HEK293 (cell line): ENCODE data around the gene MPHOSPH9.

Experiments
- CTCF ChIA-PET: fragments of 350-600 bp; formaldehyde crosslinking; extraction: SDS; loops from one replicate; lab custom pipeline; 2021; ENCODE audit warnings: antibody characterized with exemption; lab: Yijun Ruan, JAX
- POLR2A ChIA-PET: fragments of 300-600 bp; formaldehyde crosslinking; extraction: SDS; loops from one replicate; lab custom pipeline; 2020; ENCODE audit warnings: antibody characterized with exemption, inconsistent platforms; lab: Yijun Ruan, JAX
- H3K27ac ChIP-seq: fragments of 200-500 bp; sonication (Bioruptor generic); 2 replicates; pipeline ENCODE4 v1.5.1; 2014; ENCODE audit warnings: low read depth, low read length, control low read depth, inconsistent platforms; ENCODE audit errors: extremely low read depth
- H3K36me3 ChIP-seq, 2 experiments: fragments of 200-500 bp in 1 of 2; sonication (Bioruptor generic) in 1 of 2; 1 replicate in 1 of 2; 2 replicates in 1 of 2; pipeline ENCODE4 v1.5.1; 2014 to 2017; ENCODE audit warnings: inconsistent platforms in 2 of 2, low read length in 2 of 2; ENCODE audit not compliant: control insufficient read depth in 2 of 2, insufficient read depth in 1 of 2
- H3K4me1 ChIP-seq: fragments of 200-500 bp; sonication (Bioruptor generic); 2 replicates; pipeline ENCODE4 v1.5.1; 2014; ENCODE audit warnings: mild to moderate bottlenecking, low read length, inconsistent platforms; ENCODE audit not compliant: control insufficient read depth, insufficient read depth
- H3K4me3 ChIP-seq: 2 replicates; pipeline ENCODE4 v1.5.1; 2011; ENCODE audit warnings: low read depth, mild to moderate bottlenecking, control low read depth, low read length, moderate library complexity
- H3K9me3 ChIP-seq: fragments of 200-500 bp; sonication (Bioruptor generic); 2 replicates; pipeline ENCODE4 v1.5.1; 2014; ENCODE audit warnings: low read depth, low read length, inconsistent platforms; ENCODE audit not compliant: control insufficient read depth, insufficient read depth
- EGR2 ChIP-seq: fragments of 450-650 bp; formaldehyde crosslinking; IDR thresholded peaks from 2 replicates; pipeline ENCODE4 v1.5.1; 2016; ENCODE audit warnings: low read depth, missing biosample characterization, missing genetic modification characterization
- HOXA7 ChIP-seq: sonication (generic); formaldehyde crosslinking; IDR thresholded peaks from 2 replicates; pipeline ENCODE4 v1.8.1; 2022; ENCODE audit warnings: missing genetic modification reagents, borderline replicate concordance
- KLF8 ChIP-seq: fragments of 450-650 bp; formaldehyde crosslinking; IDR thresholded peaks from 2 replicates; pipeline ENCODE4 v1.5.1; 2016; ENCODE audit warnings: missing biosample characterization, missing genetic modification characterization
- RBAK ChIP-seq: fragments of 450-650 bp; formaldehyde crosslinking; IDR thresholded peaks from 2 replicates; pipeline ENCODE4 v1.5.1; 2016; ENCODE audit warnings: missing biosample characterization, missing genetic modification characterization
- ZBTB17 ChIP-seq: fragments of 450-650 bp; formaldehyde crosslinking; IDR thresholded peaks from 2 replicates; pipeline ENCODE4 v1.5.1; 2016; ENCODE audit warnings: missing biosample characterization, missing genetic modification characterization
- ZNF16 ChIP-seq: fragments of 450-650 bp; formaldehyde crosslinking; IDR thresholded peaks from 2 replicates; pipeline ENCODE4 v1.5.1; 2016; ENCODE audit warnings: low read depth, missing biosample characterization, missing genetic modification characterization
- ZNF174 ChIP-seq: fragments of 450-650 bp; formaldehyde crosslinking; IDR thresholded peaks from 2 replicates; pipeline ENCODE4 v1.5.0; 2017; ENCODE audit warnings: missing biosample characterization, mild to moderate bottlenecking, missing genetic modification characterization
- ZNF223 ChIP-seq: fragments of 450-650 bp; formaldehyde crosslinking; IDR thresholded peaks from 2 replicates; pipeline ENCODE4 v1.5.1; 2016; ENCODE audit warnings: missing biosample characterization, missing genetic modification characterization
- ZNF239 ChIP-seq: fragments of 450-650 bp; formaldehyde crosslinking; IDR thresholded peaks from 2 replicates; pipeline ENCODE4 v1.5.1; 2016; ENCODE audit warnings: missing biosample characterization, missing genetic modification characterization
- ZNF335 ChIP-seq: fragments of 450-650 bp; formaldehyde crosslinking; conservative IDR thresholded peaks from 2 replicates; pipeline ENCODE4 v1.5.1; 2016; ENCODE audit warnings: missing biosample characterization, missing genetic modification characterization
- ZNF391 ChIP-seq: fragments of 450-650 bp; formaldehyde crosslinking; IDR thresholded peaks from 2 replicates; pipeline ENCODE4 v1.5.1; 2016; ENCODE audit warnings: low read depth, missing biosample characterization, missing genetic modification characterization, borderline replicate concordance
- ZNF416 ChIP-seq: fragments of 450-650 bp; formaldehyde crosslinking; IDR thresholded peaks from 2 replicates; pipeline ENCODE4 v1.5.1; 2016; ENCODE audit warnings: missing biosample characterization, missing genetic modification characterization
- ZNF555 ChIP-seq: fragments of 450-650 bp; formaldehyde crosslinking; conservative IDR thresholded peaks from 2 replicates; pipeline ENCODE4 v1.5.1; 2017; ENCODE audit warnings: missing biosample characterization, mild to moderate bottlenecking, missing genetic modification characterization, inconsistent platforms
- ZNF558 ChIP-seq: fragments of 450-650 bp; formaldehyde crosslinking; IDR thresholded peaks from 2 replicates; pipeline ENCODE4 v1.5.1; 2016; ENCODE audit warnings: missing biosample characterization, missing genetic modification characterization
- ZNF600 ChIP-seq: fragments of 450-650 bp; formaldehyde crosslinking; IDR thresholded peaks from 2 replicates; pipeline ENCODE4 v1.5.1; 2016; ENCODE audit warnings: missing biosample characterization, missing genetic modification characterization
- ZNF610 ChIP-seq: fragments of 450-650 bp; formaldehyde crosslinking; IDR thresholded peaks from 2 replicates; pipeline ENCODE4 v1.5.1; 2016; ENCODE audit warnings: missing biosample characterization, missing genetic modification characterization, borderline replicate concordance
- ZNF626 ChIP-seq: fragments of 450-650 bp; sonication (Bioruptor Pico); formaldehyde crosslinking; IDR thresholded peaks from 2 replicates; pipeline ENCODE4 v1.5.1; 2018; ENCODE audit warnings: missing biosample characterization, missing genetic modification characterization, inconsistent platforms
- ZNF654 ChIP-seq: fragments of 450-650 bp; formaldehyde crosslinking; IDR thresholded peaks from 2 replicates; pipeline ENCODE4 v1.5.1; 2016; ENCODE audit warnings: low read depth, missing biosample characterization, missing genetic modification characterization
- ZNF670 ChIP-seq: fragments of 450-650 bp; formaldehyde crosslinking; IDR thresholded peaks from 2 replicates; pipeline ENCODE4 v1.5.1; 2016; ENCODE audit warnings: missing biosample characterization, missing genetic modification characterization, low read depth
- ZNF76 ChIP-seq: fragments of 450-650 bp; formaldehyde crosslinking; IDR thresholded peaks from 2 replicates; pipeline ENCODE4; 2016; ENCODE audit warnings: low read depth, missing biosample characterization, missing genetic modification characterization, borderline replicate concordance
- TF ChIP-seq, protein P1 (sequence below): fragments of 450-650 bp; formaldehyde crosslinking; IDR thresholded peaks from 2 replicates; pipeline ENCODE4 v1.5.1; 2016; ENCODE audit warnings: missing biosample characterization, missing genetic modification characterization
- TF ChIP-seq, protein P2 (sequence below): IDR thresholded peaks from 2 replicates; pipeline ENCODE4 v1.6.1; 2011; ENCODE audit warnings: mild to moderate bottlenecking, low read depth, low read length, borderline replicate concordance

The MPHOSPH9 gene

DNA sequence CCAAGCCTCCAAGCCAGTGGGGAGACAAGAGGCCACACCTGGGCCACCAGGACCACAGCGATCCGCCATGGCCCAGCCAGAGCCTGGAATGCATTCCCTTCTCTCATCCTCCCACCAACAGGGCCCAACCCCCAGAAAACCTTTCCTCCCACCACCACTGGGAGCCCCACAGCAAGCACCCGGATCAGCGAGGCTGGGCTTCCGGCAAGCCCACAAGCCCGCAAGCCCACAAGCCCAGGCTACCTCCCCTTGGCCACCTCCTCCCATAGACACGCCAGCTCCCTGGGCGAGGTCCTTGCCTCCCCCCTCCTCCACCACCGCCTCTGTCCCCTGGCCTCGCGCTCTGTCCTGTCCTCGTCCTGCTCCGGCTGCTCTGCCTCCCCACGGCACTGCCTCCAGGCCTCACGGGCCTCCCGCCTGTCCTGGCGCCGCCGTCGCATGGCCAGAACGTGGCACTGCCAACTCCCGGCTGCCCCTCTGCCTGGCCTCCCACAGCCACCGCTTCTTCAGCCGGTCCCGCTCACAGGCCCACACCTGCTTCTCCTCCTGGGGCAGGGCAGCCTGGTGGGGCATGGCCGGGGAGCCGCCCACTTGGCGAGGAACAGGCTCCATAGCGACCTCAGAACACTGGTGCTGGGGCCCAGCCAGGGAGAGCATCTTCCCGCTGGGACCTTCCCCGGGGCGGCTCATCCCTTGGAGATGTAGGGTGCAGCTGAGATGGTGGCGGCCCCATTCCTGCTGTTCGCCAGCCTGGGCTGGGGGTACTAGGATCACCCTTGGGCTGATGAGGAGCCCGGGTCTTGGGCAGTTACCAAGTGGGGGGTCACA is 33.1 kb upstream of the MPHOSPH9 start (continued):
- TF ChIP-seq ZNF335 (tag by site-specific recombination) (no peak), ZNF555 (no peak), ZNF223 (tag by site-specific recombination) (no peak), EGR2 (tag by site-specific recombination) (peak; percentile 74)
- TF ChIP-seq, protein P1, sequence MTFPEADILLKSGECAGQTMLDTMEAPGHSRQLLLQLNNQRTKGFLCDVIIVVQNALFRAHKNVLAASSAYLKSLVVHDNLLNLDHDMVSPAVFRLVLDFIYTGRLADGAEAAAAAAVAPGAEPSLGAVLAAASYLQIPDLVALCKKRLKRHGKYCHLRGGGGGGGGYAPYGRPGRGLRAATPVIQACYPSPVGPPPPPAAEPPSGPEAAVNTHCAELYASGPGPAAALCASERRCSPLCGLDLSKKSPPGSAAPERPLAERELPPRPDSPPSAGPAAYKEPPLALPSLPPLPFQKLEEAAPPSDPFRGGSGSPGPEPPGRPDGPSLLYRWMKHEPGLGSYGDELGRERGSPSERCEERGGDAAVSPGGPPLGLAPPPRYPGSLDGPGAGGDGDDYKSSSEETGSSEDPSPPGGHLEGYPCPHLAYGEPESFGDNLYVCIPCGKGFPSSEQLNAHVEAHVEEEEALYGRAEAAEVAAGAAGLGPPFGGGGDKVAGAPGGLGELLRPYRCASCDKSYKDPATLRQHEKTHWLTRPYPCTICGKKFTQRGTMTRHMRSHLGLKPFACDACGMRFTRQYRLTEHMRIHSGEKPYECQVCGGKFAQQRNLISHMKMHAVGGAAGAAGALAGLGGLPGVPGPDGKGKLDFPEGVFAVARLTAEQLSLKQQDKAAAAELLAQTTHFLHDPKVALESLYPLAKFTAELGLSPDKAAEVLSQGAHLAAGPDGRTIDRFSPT (tag by site-specific recombination): peak; percentile 41; the same call in 1 of the 2 replicates

DNA sequence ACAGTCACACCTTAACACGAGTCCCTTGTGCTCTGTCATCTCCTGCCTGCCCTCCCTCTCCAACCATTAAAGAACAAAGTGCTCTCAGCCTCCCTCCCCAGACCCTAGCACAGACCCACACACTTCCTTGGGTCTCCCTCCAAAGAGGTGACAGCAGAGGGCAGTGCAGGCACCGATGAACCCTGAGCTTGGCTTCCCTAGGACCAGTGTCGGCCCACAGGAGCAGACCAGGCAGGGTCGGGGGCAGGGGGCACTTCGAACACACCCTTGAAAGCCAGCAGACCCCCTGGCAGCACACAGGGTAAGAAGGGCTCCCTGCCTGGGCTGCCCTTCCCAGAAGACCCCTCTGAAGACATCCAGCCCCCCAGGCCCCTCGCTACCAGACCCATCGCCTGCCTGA is 31.7 kb upstream of the MPHOSPH9 start:
- H3K9me3 ChIP-seq: no peaks in the 10 kb centered on the region
- H3K27ac ChIP-seq: no peak overlapping the region
- no peaks in the 10 kb centered on the region for H3K4me1 ChIP-seq
- H3K36me3 ChIP-seq: peaks cover 29 to 87% of the 10 kb centered on the region in 2 experiments
- no peak overlapping the region for H3K4me3 ChIP-seq
- TF ChIP-seq ZNF239 (tag by site-specific recombination) (no peak), ZNF654 (0 out of 2 replicates have a peak, but pooled peaks have one; percentile 13), RBAK (tag by site-specific recombination) (no peak), ZNF670 (tag by site-specific recombination) (no peak), ZBTB17 (tag by site-specific recombination) (0 out of 2 replicates have a peak, but pooled peaks have one; percentile 12), ZNF16 (tag by site-specific recombination) (no peak), ZNF174 (tag by site-specific recombination) (no peak), KLF8 (tag by site-specific recombination) (0 out of 2 replicates have a peak, but pooled peaks have one; percentile 28), ZNF416 (tag by site-specific recombination) (no peak), ZNF600 (peak; percentile 54; the same call in 1 of the 2 replicates), HOXA7 (CRISPR knock-in tag) (no peak), ZNF558 (tag by site-specific recombination) (no peak), ZNF76 (no peak), ZNF391 (tag by site-specific recombination) (no peak), ZNF626 (tag by site-specific recombination) (no peak), ZNF610 (tag by site-specific recombination) (no peak)
- TF ChIP-seq, protein P2, sequence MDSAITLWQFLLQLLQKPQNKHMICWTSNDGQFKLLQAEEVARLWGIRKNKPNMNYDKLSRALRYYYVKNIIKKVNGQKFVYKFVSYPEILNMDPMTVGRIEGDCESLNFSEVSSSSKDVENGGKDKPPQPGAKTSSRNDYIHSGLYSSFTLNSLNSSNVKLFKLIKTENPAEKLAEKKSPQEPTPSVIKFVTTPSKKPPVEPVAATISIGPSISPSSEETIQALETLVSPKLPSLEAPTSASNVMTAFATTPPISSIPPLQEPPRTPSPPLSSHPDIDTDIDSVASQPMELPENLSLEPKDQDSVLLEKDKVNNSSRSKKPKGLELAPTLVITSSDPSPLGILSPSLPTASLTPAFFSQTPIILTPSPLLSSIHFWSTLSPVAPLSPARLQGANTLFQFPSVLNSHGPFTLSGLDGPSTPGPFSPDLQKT: no peak
- ChIA-PET POLR2A (interaction anchor here (0.7 kb wide), 1 partner anchor 1525 kb away, joined by 5 read pairs; no protein-coding TSS in a partner anchor), CTCF (interaction anchor here (0.6 to 0.7 kb wide), 2 partner anchors 90 to 324 kb away, joined by 3 to 4 read pairs; no protein-coding TSS in a partner anchor)
